Mammary epithelial cell (primary cell): ENCODE results near the gene TAS1R2.

ENCODE experiments used
- EZH2 ChIP-seq: IDR thresholded peaks from 2 replicates; pipeline ENCODE4 v1.6.1; 2012; ENCODE audit warnings: low read length, inconsistent platforms, borderline replicate concordance
- TF ChIP-seq, protein P1 (sequence below), 2 donors: IDR thresholded peaks in 1 of 2; conservative IDR thresholded peaks in 1 of 2; 2 replicates each; pipeline ENCODE4 v1.5.1; 2011 to 2012; ENCODE audit warnings: inconsistent platforms in 2 of 2, low read length in 2 of 2, mild to moderate bottlenecking in 2 of 2, control low read depth in 1 of 2, low read depth in 1 of 2; ENCODE audit not compliant: insufficient read depth in 1 of 2; ENCODE audit errors: extremely low read depth in 1 of 2

DNA sequence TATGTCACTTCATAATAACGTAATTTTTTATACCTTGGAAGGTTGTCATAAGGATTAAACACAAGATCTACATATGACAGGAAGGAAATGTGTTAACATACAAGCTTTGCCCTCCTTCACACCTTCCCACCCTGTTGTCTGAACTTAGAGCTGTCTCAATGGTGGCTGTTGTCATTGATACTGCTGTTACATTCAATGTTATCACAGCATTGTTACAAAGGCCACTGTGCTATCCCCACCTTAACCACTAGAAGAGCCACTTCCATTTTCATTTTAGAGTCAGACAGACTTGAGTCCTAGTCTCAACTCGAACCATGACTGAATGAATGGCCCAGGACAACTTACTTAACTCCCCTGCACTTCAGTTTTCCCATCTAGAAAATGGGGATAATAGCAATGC is 31.2 kb downstream of the TAS1R2 start:
- TF ChIP-seq, protein P1, sequence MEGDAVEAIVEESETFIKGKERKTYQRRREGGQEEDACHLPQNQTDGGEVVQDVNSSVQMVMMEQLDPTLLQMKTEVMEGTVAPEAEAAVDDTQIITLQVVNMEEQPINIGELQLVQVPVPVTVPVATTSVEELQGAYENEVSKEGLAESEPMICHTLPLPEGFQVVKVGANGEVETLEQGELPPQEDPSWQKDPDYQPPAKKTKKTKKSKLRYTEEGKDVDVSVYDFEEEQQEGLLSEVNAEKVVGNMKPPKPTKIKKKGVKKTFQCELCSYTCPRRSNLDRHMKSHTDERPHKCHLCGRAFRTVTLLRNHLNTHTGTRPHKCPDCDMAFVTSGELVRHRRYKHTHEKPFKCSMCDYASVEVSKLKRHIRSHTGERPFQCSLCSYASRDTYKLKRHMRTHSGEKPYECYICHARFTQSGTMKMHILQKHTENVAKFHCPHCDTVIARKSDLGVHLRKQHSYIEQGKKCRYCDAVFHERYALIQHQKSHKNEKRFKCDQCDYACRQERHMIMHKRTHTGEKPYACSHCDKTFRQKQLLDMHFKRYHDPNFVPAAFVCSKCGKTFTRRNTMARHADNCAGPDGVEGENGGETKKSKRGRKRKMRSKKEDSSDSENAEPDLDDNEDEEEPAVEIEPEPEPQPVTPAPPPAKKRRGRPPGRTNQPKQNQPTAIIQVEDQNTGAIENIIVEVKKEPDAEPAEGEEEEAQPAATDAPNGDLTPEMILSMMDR (conservative IDR thresholded peaks at IDR 0.05 in 1 of 2, IDR thresholded peaks at IDR 0.05 in 1 of 2; ENCODE audit: extremely low read depth in 1 of 2, insufficient read depth in 1 of 2, low read depth in 1 of 2, low read length in 2 of 2) = no peak
- no peak for TF ChIP-seq EZH2
